ENCODE results near the gene FKTN. TPM values are rescaled to one million over a fixed set of nuclear protein-coding genes. Genes with fewer than 3 reads are reported as not detected.

The FKTN gene
- total RNA-seq, 1 experiment from 2014 or later = 17.1 TPM

DNA sequence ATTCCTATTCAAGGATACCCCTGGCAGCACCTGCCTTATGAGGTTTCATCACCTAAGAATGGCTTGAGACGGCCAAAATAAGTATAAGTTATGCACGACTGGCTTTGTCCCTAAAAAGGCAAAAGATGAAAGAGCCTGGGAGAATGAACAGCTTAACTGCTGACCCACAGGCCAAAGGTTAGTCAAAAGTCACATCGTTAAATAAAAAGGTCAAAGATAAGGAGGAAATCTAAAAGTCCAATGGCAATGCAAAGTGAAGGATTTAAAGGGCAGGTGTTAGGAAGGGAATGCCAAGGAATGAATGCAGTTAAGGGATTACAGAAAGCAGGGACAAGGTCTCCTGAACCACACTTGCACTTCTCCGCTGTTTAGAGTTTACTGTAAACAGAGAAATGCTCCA, 109.9 kb downstream of the FKTN start:
- no peaks in the 10 kb centered on the region for H3K27me3 ChIP-seq (replicated peaks; ENCODE audit: control insufficient read depth, insufficient read depth, low read length)
- no TSS peak for BruUV-seq (replicated peaks)
- Mint-ChIP-seq H3K4me1 (ENCODE audit: low read depth, unreplicated experiment) (peaks cover 32% of the 10 kb centered on the region), H3K27ac (ENCODE audit: unreplicated experiment) (peak overlapping the region; percentile 1), H3K4me3 (ENCODE audit: unreplicated experiment) (peak overlapping the region; percentile 13), H3K36me3 (ENCODE audit: insufficient read depth, unreplicated experiment) (no peaks in the 10 kb centered on the region), H3K9me3 (ENCODE audit: unreplicated experiment) (no peaks in the 10 kb centered on the region), H3K27me3 (ENCODE audit: insufficient read depth, unreplicated experiment) (no peaks in the 10 kb centered on the region)
- intact Hi-C loops (cut with micrococcal nuclease; ENCODE audit: unreplicated experiment) = loop anchor here (1.0 kb wide), 2 partner anchors 10 to 26 kb away; partner anchors contain the start of gene TMEM38B
- no peaks in the 10 kb centered on the region for H3K36me3 ChIP-seq (ENCODE audit: control insufficient read depth, insufficient read depth, low read length)
- peaks cover 14% of the 10 kb centered on the region; the same call in 1 of the 2 replicates for H3K4me1 ChIP-seq
- POLR2A ChIA-PET = interaction anchor here (0.6 kb wide), 1 partner anchor 10 kb away, joined by 3 read pairs; no protein-coding TSS in a partner anchor
- no peaks in the 10 kb centered on the region for H3K9me3 ChIP-seq
- no peak overlapping the region for H3K4me3 ChIP-seq (ENCODE audit: low read depth, low read length)
- peak; percentile 62 to 74 for DNase-seq
- CTCF ChIA-PET = interaction anchor here (0.9 to 1.2 kb wide), 3 partner anchors 26 to 51 kb away, joined by 3 to 5 read pairs (median 4); partner anchors contain the start of gene TMEM38B
- TF ChIP-seq, protein P1, sequence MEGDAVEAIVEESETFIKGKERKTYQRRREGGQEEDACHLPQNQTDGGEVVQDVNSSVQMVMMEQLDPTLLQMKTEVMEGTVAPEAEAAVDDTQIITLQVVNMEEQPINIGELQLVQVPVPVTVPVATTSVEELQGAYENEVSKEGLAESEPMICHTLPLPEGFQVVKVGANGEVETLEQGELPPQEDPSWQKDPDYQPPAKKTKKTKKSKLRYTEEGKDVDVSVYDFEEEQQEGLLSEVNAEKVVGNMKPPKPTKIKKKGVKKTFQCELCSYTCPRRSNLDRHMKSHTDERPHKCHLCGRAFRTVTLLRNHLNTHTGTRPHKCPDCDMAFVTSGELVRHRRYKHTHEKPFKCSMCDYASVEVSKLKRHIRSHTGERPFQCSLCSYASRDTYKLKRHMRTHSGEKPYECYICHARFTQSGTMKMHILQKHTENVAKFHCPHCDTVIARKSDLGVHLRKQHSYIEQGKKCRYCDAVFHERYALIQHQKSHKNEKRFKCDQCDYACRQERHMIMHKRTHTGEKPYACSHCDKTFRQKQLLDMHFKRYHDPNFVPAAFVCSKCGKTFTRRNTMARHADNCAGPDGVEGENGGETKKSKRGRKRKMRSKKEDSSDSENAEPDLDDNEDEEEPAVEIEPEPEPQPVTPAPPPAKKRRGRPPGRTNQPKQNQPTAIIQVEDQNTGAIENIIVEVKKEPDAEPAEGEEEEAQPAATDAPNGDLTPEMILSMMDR (IDR thresholded peaks at IDR 0.05; ENCODE audit: insufficient read depth in 1 of 2, low read depth in 1 of 2, low read length in 1 of 2, severe bottlenecking in 1 of 2, unreplicated experiment in 1 of 2) = no peak

DNA sequence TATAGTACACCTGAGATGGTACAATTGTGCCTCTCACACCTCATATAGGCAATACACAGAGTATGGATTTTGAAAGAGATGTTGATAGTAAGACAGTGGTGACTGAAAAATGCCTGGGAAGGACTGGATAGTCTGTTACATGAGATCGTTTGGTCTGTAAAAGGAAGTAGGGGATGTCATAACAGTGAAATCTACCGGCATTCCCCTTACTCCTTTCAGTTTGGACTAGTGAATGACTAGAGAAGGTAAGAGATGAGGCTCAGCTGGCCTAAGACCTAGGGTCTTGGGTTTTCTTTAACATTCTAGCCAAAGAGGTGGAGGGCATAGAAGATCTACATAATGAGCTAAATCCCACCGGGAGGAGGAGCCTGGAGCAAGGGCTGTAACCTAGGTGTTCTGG, 112.4 kb downstream of the FKTN start:
- H3K9me3 ChIP-seq = no peaks in the 10 kb centered on the region
- Mint-ChIP-seq H3K36me3 (ENCODE audit: insufficient read depth, unreplicated experiment) (no peaks in the 10 kb centered on the region), H3K4me1 (ENCODE audit: low read depth, unreplicated experiment) (peaks cover 26% of the 10 kb centered on the region), H3K27me3 (ENCODE audit: insufficient read depth, unreplicated experiment) (no peaks in the 10 kb centered on the region), H3K9me3 (ENCODE audit: unreplicated experiment) (no peaks in the 10 kb centered on the region), H3K27ac (ENCODE audit: unreplicated experiment) (no peak overlapping the region), H3K4me3 (ENCODE audit: unreplicated experiment) (no peak overlapping the region)
- intact Hi-C loops (cut with micrococcal nuclease; ENCODE audit: unreplicated experiment) = no loop called here
- ChIA-PET CTCF (no interaction called here), POLR2A (no interaction called here)
- no peaks in the 10 kb centered on the region for H3K27me3 ChIP-seq (replicated peaks; ENCODE audit: control insufficient read depth, insufficient read depth, low read length)
- H3K4me3 ChIP-seq (ENCODE audit: low read depth, low read length) = no peak overlapping the region
- no peak for DNase-seq
- no peaks in the 10 kb centered on the region for H3K36me3 ChIP-seq (ENCODE audit: control insufficient read depth, insufficient read depth, low read length)
- BruUV-seq (replicated peaks) = no TSS peak
- TF ChIP-seq, protein P1 (IDR thresholded peaks at IDR 0.05; ENCODE audit: insufficient read depth in 1 of 2, low read depth in 1 of 2, low read length in 1 of 2, severe bottlenecking in 1 of 2, unreplicated experiment in 1 of 2) = no peak
- H3K4me1 ChIP-seq = peaks cover 21% of the 10 kb centered on the region; the same call in 1 of the 2 replicates

DNA sequence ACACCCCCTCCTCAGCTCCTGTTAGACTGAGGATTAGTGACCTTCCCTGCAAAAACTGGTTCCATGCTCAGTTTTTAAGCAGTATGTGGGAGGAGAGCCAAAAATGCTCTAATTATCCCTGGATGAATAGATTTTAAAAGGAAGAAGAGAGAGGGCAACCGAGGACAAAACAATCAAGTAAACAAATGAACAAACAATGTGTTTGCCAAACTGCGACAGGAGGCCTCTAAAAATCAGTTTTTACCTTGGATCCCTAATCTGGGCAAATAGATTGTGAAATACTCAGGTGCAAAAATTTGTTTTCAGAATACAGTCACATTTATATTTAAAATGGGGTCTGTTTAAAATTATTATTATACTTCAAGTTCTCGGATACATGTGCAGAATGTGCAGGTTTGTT, 112.8 kb downstream of the FKTN start:
- BruUV-seq (replicated peaks) = no TSS peak
- peaks cover 26% of the 10 kb centered on the region for H3K4me1 Mint-ChIP-seq (ENCODE audit: low read depth, unreplicated experiment)
- H3K9me3 ChIP-seq = no peaks in the 10 kb centered on the region
- no peak overlapping the region for H3K4me3 Mint-ChIP-seq (ENCODE audit: unreplicated experiment)
- intact Hi-C loops (cut with micrococcal nuclease; ENCODE audit: unreplicated experiment) = no loop called here
- no peaks in the 10 kb centered on the region for H3K36me3 ChIP-seq (ENCODE audit: control insufficient read depth, insufficient read depth, low read length)
- no peaks in the 10 kb centered on the region for H3K27me3 Mint-ChIP-seq (ENCODE audit: insufficient read depth, unreplicated experiment)
- TF ChIP-seq, protein P1 (IDR thresholded peaks at IDR 0.05; ENCODE audit: insufficient read depth in 1 of 2, low read depth in 1 of 2, low read length in 1 of 2, severe bottlenecking in 1 of 2, unreplicated experiment in 1 of 2) = no peak
- DNase-seq = no peak
- ChIA-PET POLR2A (no interaction called here), CTCF (no interaction called here)
- no peaks in the 10 kb centered on the region for H3K9me3 Mint-ChIP-seq (ENCODE audit: unreplicated experiment)
- H3K27me3 ChIP-seq (replicated peaks; ENCODE audit: control insufficient read depth, insufficient read depth, low read length) = no peaks in the 10 kb centered on the region
- no peaks in the 10 kb centered on the region for H3K36me3 Mint-ChIP-seq (ENCODE audit: insufficient read depth, unreplicated experiment)
- H3K27ac Mint-ChIP-seq (ENCODE audit: unreplicated experiment) = no peak overlapping the region
- H3K4me1 ChIP-seq = peaks cover 21% of the 10 kb centered on the region; the same call in 1 of the 2 replicates
- no peak overlapping the region for H3K4me3 ChIP-seq (ENCODE audit: low read depth, low read length)
